Natural killer cell (primary cell): ENCODE results near the gene UGDH. TPM values are rescaled to one million over a fixed set of nuclear protein-coding genes. Genes with fewer than 3 reads are reported as not detected.

Experiments
- ATAC-seq, 3 donors: fragments of 150-1000 bp in 2 of 3; fragments of 200-7000 bp in 1 of 3; cut with Tn5 transposase; 1 replicate in 1 of 3; 2 replicates in 2 of 3; pipeline ENCODE4 v1.10.0; 2021; ENCODE audit warnings: mild to moderate bottlenecking in 2 of 3, moderate library complexity in 2 of 3
- DNase-seq, 2 donors: peaks; one replicate each; pipeline versions ENCODE4 v3.0.0 to v3.0.0-alpha.2; 2013 to 2021; ENCODE audit warnings: mixed read lengths in 1 of 2
- H3K27ac ChIP-seq: one replicate; pipeline ENCODE4 v1.5.1; 2013; ENCODE audit warnings: mild to moderate bottlenecking, low read length
- H3K27me3 ChIP-seq: one replicate; pipeline ENCODE4 v1.6.1; 2013; ENCODE audit warnings: low read length; ENCODE audit not compliant: control insufficient read depth, insufficient read depth
- H3K36me3 ChIP-seq: one replicate; pipeline ENCODE4 v1.6.1; 2013; ENCODE audit warnings: low read length; ENCODE audit not compliant: control insufficient read depth, insufficient read depth
- H3K4me1 ChIP-seq: one replicate; pipeline ENCODE4 v1.6.1; 2013; ENCODE audit warnings: low read length; ENCODE audit not compliant: control insufficient read depth, insufficient read depth
- H3K4me3 ChIP-seq: one replicate; pipeline ENCODE4 v1.5.1; 2013; ENCODE audit warnings: low read length
- H3K9me3 ChIP-seq: one replicate; pipeline ENCODE4 v1.6.1; 2013; ENCODE audit warnings: low read length; ENCODE audit not compliant: control insufficient read depth, insufficient read depth
- H3K27ac Mint-ChIP-seq, 2 donors: one replicate each; pipeline ENCODE4 v1.8.0; 2022; ENCODE audit warnings: mild to moderate bottlenecking in 2 of 2, mixed read lengths in 2 of 2, moderate library complexity in 1 of 2
- H3K27me3 Mint-ChIP-seq, 2 donors: one replicate each; pipeline ENCODE4 v1.8.0; 2022; ENCODE audit warnings: low read depth in 2 of 2, mixed read lengths in 2 of 2
- H3K36me3 Mint-ChIP-seq: one replicate; pipeline ENCODE4 v1.8.0; 2022; ENCODE audit warnings: mixed read lengths
- H3K4me1 Mint-ChIP-seq, 2 donors: one replicate each; pipeline ENCODE4 v1.8.0; 2022; ENCODE audit warnings: mixed read lengths in 2 of 2
- H3K4me3 Mint-ChIP-seq: one replicate; pipeline ENCODE4 v1.8.0; 2022; ENCODE audit warnings: mild to moderate bottlenecking, moderate library complexity, mixed read lengths
- H3K9me3 Mint-ChIP-seq, 2 donors: one replicate each; pipeline ENCODE4 v1.8.0; 2022; ENCODE audit warnings: mixed read lengths in 2 of 2
- WGBS: methylation state at CpG from one replicate; pipeline ENCODE4 v1.1.7; 2013; ENCODE audit warnings: missing lambda C conversion rate; ENCODE audit not compliant: insufficient coverage; 5-methylcytosine and 5-hydroxymethylcytosine counted together
- intact Hi-C: fragments of 100-400 bp; cut with micrococcal nuclease; formaldehyde crosslinking; loops from one replicate; pipeline ENCODE4 v1.14.2; 2022
- total RNA-seq, 4 donors: library from RNA; stranded (reverse); fragments of 120-200 nt in 1 of 4; gene quantifications; one replicate each; pipeline versions ENCODE4 v1.2.3 to v1.2.4, GENCODE V29; 2013 to 2022
- TF ChIP-seq, protein P1 (sequence below): fragments of 200-600 bp; IDR thresholded peaks from one replicate; pipeline ENCODE4 v1.8.0; 2022; ENCODE audit warnings: antibody characterized with exemption

UGDH gene
- total RNA-seq, 3 donors from 2014 or later (not counting 1 experiment from before 2014, with no cell fraction given): 12.2 to 14.8 (median 13.6) TPM

DNA sequence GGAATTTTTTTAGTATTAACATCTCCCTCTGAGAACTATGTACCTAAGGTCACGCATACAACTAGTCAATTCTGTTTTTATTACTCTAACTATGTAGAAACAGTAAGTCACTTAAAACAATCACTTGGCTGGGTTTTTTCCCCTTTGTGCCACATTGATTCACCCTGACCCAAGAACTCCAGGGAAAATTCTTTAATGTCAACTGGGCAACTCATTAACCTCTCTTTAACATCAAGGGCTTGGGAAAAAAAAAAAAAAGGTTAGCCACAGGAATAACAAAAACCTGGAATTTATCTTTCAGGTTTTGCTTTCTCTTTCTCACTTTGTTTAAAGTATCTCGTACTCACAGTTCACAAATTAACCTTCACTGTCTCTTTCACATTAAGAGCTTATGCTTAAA, 76.6 kb downstream of the UGDH start:
- intact Hi-C loops: loop anchor here (10.0 kb wide), 1 partner anchor 406 kb away; no protein-coding TSS in a partner anchor
- TF ChIP-seq, protein P1, sequence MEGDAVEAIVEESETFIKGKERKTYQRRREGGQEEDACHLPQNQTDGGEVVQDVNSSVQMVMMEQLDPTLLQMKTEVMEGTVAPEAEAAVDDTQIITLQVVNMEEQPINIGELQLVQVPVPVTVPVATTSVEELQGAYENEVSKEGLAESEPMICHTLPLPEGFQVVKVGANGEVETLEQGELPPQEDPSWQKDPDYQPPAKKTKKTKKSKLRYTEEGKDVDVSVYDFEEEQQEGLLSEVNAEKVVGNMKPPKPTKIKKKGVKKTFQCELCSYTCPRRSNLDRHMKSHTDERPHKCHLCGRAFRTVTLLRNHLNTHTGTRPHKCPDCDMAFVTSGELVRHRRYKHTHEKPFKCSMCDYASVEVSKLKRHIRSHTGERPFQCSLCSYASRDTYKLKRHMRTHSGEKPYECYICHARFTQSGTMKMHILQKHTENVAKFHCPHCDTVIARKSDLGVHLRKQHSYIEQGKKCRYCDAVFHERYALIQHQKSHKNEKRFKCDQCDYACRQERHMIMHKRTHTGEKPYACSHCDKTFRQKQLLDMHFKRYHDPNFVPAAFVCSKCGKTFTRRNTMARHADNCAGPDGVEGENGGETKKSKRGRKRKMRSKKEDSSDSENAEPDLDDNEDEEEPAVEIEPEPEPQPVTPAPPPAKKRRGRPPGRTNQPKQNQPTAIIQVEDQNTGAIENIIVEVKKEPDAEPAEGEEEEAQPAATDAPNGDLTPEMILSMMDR: no peak
- H3K4me3 ChIP-seq: no peak overlapping the region
- Mint-ChIP-seq H3K4me1 (peaks cover 10 to 18% of the 10 kb centered on the region in 2 donors), H3K27ac (peak overlapping the region; percentile 78 to 82), H3K4me3 (no peak overlapping the region), H3K9me3 (no peaks in the 10 kb centered on the region), H3K36me3 (peaks cover 26% of the 10 kb centered on the region), H3K27me3 (no peaks in the 10 kb centered on the region)
- ATAC-seq (no peak), DNase-seq (no peak)
- no peak overlapping the region for H3K27ac ChIP-seq
- H3K36me3 ChIP-seq: peaks cover 47% of the 10 kb centered on the region
- no peaks in the 10 kb centered on the region for H3K9me3 ChIP-seq
- WGBS: 85% methylated on average over 2 of the region's 2 CpGs
- H3K4me1 ChIP-seq: peaks cover 12% of the 10 kb centered on the region
- no peaks in the 10 kb centered on the region for H3K27me3 ChIP-seq

Other genes with a start within 250 kb of the UGDH start
- gene RFC1, start 161.1 kb downstream of the UGDH start, total RNA-seq: 100 to 1,000 TPM in 1 of 3 donors, 10 to 100 TPM in 2; 74.6 to 103 (median 84.7) TPM
- under 1 TPM; 0.07 to 0.16 (median 0.10) TPM for gene KLB, start 120.5 kb downstream of the UGDH start, total RNA-seq
- 1,000 to 10,000 TPM in 1 of 3 donors, 100 to 1,000 TPM in 2; 848 to 1,179 (median 853) TPM for gene RPL9, start 68.5 kb downstream of the UGDH start, total RNA-seq
- 10 to 100 TPM; 10.6 to 14.3 (median 11.9) TPM for gene LIAS, start 68.4 kb downstream of the UGDH start, total RNA-seq
- 10 to 100 TPM; 12.6 to 21.8 (median 15.2) TPM for gene SMIM14, start 111.4 kb upstream of the UGDH start, total RNA-seq
- 10 to 100 TPM; 38.0 to 53.9 (median 43.6) TPM for gene UBE2K, start 170.7 kb upstream of the UGDH start, total RNA-seq